ENCODE measurements around the gene SP8. TPM values are rescaled to one million over a fixed set of nuclear protein-coding genes. Genes with fewer than 3 reads are reported as not detected.

SP8 gene
- total and polyA plus RNA-seq, 8 donors = not detected

DNA sequence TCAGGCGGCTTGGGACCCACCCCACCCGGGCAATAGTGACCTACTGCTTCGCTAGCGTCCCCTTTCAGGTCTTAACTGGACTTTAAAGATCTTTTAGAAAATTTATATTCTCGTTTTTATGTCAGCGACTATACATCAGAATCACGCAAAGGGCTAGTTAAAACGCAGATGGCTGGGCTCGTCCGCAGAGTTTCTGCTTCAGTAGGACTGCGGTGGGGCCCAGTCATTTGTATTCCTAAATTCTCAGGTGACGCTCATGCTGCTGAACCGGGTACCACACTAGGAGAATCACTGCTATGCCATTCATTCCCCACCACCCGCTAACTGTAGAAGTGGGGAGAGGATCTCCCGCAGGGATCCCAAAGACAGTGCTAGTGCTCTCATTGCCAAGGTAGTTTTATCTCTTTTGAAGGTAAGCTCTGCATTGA, 12.0 kb upstream of the SP8 start:
- TF ChIP-seq POLR2A (IDR thresholded peaks at IDR 0.05) = no peak
- peak in 1 of 2 donors; percentile 17 for DNase-seq
- WGBS, 5 donors = 6 to 9% (median 8%) methylated on average over 15 of the region's 15 CpGs
- intact Hi-C loops (cut with DNase I; ENCODE audit: low total_unique reads) = loop anchor here (10.0 kb wide), 1 partner anchor 456 kb away; no protein-coding TSS in a partner anchor
- Histone ChIP-seq H3K27me3 (peaks cover 36 to 91% (median 64%) of the 10 kb centered on the region in 3 donors), H3K4me3 (peak overlapping the region; percentile 45 to 67 (median 58)), H3K4me1 (peaks cover 14 to 27% (median 21%) of the 10 kb centered on the region in 4 donors), H3K9me3 (peaks cover 0 to 14% (median 2%) of the 10 kb centered on the region in 4 donors), H3K36me3 (no peaks in the 10 kb centered on the region), H3K27ac (no peak overlapping the region)

GRCh38 chr7:20798081-20798693, 11.5 kb upstream of the SP8 start:
- peak overlapping the region; percentile 45 to 67 (median 58) for H3K4me3 ChIP-seq
- DNase-seq = peak; percentile 73 to 83
- peaks cover 0 to 19% (median 2%) of the 10 kb centered on the region in 4 donors for H3K9me3 ChIP-seq
- peak overlapping the region in 3 of 5 donors; percentile 18 to 52 (median 40) for H3K27ac ChIP-seq
- intact Hi-C loops (cut with DNase I; ENCODE audit: low total_unique reads) = loop anchor here (10.0 kb wide), 1 partner anchor 457 kb away; no protein-coding TSS in a partner anchor
- H3K4me1 ChIP-seq = peaks cover 14 to 27% (median 21%) of the 10 kb centered on the region in 4 donors
- peaks cover 41 to 96% (median 70%) of the 10 kb centered on the region in 3 donors for H3K27me3 ChIP-seq
- TF ChIP-seq EP300 (IDR thresholded peaks at IDR 0.05) (no peak), POLR2AphosphoS5 (IDR thresholded peaks at IDR 0.05) (no peak), POLR2A (IDR thresholded peaks at IDR 0.05) (no peak), CTCF (IDR thresholded peaks at IDR 0.05) (no peak)
- no peaks in the 10 kb centered on the region for H3K36me3 ChIP-seq
- WGBS, 5 donors = 1 to 7% (median 1%) methylated on average over 6 to 76 of the region's 77 CpGs

- H3K4me3 ChIP-seq = peak overlapping the region; percentile 45 to 67 (median 58)
- no peak for DNase-seq
- no peak overlapping the region for H3K27ac ChIP-seq
- peaks cover 43 to 97% (median 76%) of the 10 kb centered on the region in 3 donors for H3K27me3 ChIP-seq
- intact Hi-C loops (cut with DNase I; ENCODE audit: low total_unique reads) = loop anchor here (10.0 kb wide), 1 partner anchor 457 kb away; no protein-coding TSS in a partner anchor
- 1 to 6% (median 1%) methylated on average over 27 to 40 of the region's 40 CpGs for WGBS, 5 donors
- peaks cover 14 to 27% (median 21%) of the 10 kb centered on the region in 4 donors for H3K4me1 ChIP-seq
- no peaks in the 10 kb centered on the region for H3K36me3 ChIP-seq
- TF ChIP-seq POLR2AphosphoS5 (IDR thresholded peaks at IDR 0.05) (no peak), POLR2A (IDR thresholded peaks at IDR 0.05) (no peak), EP300 (IDR thresholded peaks at IDR 0.05) (no peak), CTCF (IDR thresholded peaks at IDR 0.05) (no peak)
- H3K9me3 ChIP-seq = peaks cover 0 to 21% (median 2%) of the 10 kb centered on the region in 4 donors
Measured at GRCh38 chr7:20797462-20798080, 10.9 kb upstream of the SP8 start.

- peaks cover 14 to 27% (median 21%) of the 10 kb centered on the region in 4 donors for H3K4me1 ChIP-seq
- peak overlapping the region; percentile 45 to 67 (median 58) for H3K4me3 ChIP-seq
- intact Hi-C loops (cut with DNase I; ENCODE audit: low total_unique reads) = loop anchor here (10.0 kb wide), 1 partner anchor 458 kb away; no protein-coding TSS in a partner anchor
- no peaks in the 10 kb centered on the region for H3K36me3 ChIP-seq
- peak in 1 of 2 donors; percentile 35 for DNase-seq
- H3K9me3 ChIP-seq = peaks cover 0 to 21% (median 2%) of the 10 kb centered on the region in 4 donors
- H3K27ac ChIP-seq = no peak overlapping the region
- 3 to 10% (median 7%) methylated on average over 19 of the region's 19 CpGs for WGBS, 5 donors
- TF ChIP-seq POLR2AphosphoS5 (IDR thresholded peaks at IDR 0.05) = no peak
- no peak for TF ChIP-seq EP300 (IDR thresholded peaks at IDR 0.05)
- no peak for TF ChIP-seq CTCF (IDR thresholded peaks at IDR 0.05)
- no peak for TF ChIP-seq POLR2A (IDR thresholded peaks at IDR 0.05)
- H3K27me3 ChIP-seq = peaks cover 49 to 98% (median 81%) of the 10 kb centered on the region in 3 donors
Measured at GRCh38 chr7:20797042-20797461, 10.4 kb upstream of the SP8 start.

Data from stomach (tissue), 9 donors.